GM23248 (cell line): ENCODE data around the gene IL2RA. TPM values are rescaled to one million over a fixed set of nuclear protein-coding genes. Genes with fewer than 3 reads are reported as not detected.
"Not testable (repeated sequence)": the region's sequence is repeated elsewhere in the genome, so short reads cannot be mapped to it uniquely, and the experiment has no call there.

ENCODE experiments used
- DNase-seq: peaks from one replicate; pipeline ENCODE4 v3.0.0-alpha.2; 2015
- H2AFZ ChIP-seq: fragments of 200-600 bp; sonication (generic); 2 replicates; pipeline ENCODE4 v1.6.1; 2016; ENCODE audit warnings: antibody characterized with exemption
- H3F3A ChIP-seq: fragments of 200-600 bp; sonication (generic); 2 replicates; pipeline ENCODE4 v1.6.1; 2016; ENCODE audit warnings: mild to moderate bottlenecking, antibody characterized with exemption, mixed run types; ENCODE audit not compliant: insufficient read depth
- H3K27ac ChIP-seq: fragments of 200-600 bp; sonication (generic); 2 replicates; pipeline ENCODE4 v1.5.1; 2016; ENCODE audit warnings: mild to moderate bottlenecking
- H3K27me3 ChIP-seq: fragments of 200-600 bp; sonication (generic); replicated peaks from 2 replicates; pipeline ENCODE4 v1.6.1; 2016; ENCODE audit warnings: mild to moderate bottlenecking; ENCODE audit not compliant: insufficient read depth
- H3K36me3 ChIP-seq: fragments of 200-600 bp; sonication (generic); 2 replicates; pipeline ENCODE4 v1.6.1; 2016; ENCODE audit warnings: low read depth, mild to moderate bottlenecking
- H3K4me1 ChIP-seq: fragments of 200-600 bp; sonication (generic); 2 replicates; pipeline ENCODE4 v1.6.1; 2016; ENCODE audit warnings: mild to moderate bottlenecking; ENCODE audit not compliant: insufficient read depth
- H3K4me2 ChIP-seq: fragments of 200-600 bp; sonication (generic); one replicate; pipeline ENCODE4 v1.6.1; 2016; ENCODE audit warnings: mild to moderate bottlenecking; ENCODE audit not compliant: unreplicated experiment
- H3K4me3 ChIP-seq: fragments of 200-600 bp; sonication (generic); 2 replicates; pipeline ENCODE4 v1.5.1; 2016; ENCODE audit warnings: mild to moderate bottlenecking
- H3K79me2 ChIP-seq: fragments of 200-600 bp; sonication (generic); 2 replicates; pipeline ENCODE4 v1.6.1; 2016; ENCODE audit warnings: mild to moderate bottlenecking; ENCODE audit not compliant: insufficient read depth
- H3K9ac ChIP-seq: fragments of 200-600 bp; sonication (generic); 2 replicates; pipeline ENCODE4 v1.6.1; 2016; ENCODE audit warnings: mild to moderate bottlenecking
- H3K9me2 ChIP-seq: fragments of 200-600 bp; sonication (generic); 2 replicates; pipeline ENCODE4 v1.6.1; 2016; ENCODE audit warnings: mixed run types, mild to moderate bottlenecking, moderate library complexity; ENCODE audit not compliant: insufficient read depth
- H3K9me3 ChIP-seq: fragments of 200-600 bp; sonication (generic); one replicate; pipeline ENCODE4 v1.6.1; 2017; ENCODE audit warnings: low read depth
- H4K20me1 ChIP-seq: fragments of 200-600 bp; sonication (generic); 2 replicates; pipeline ENCODE4 v1.6.0; 2016; ENCODE audit not compliant: insufficient read depth
- EZH2 ChIP-seq: fragments of 200-600 bp; sonication (generic); IDR thresholded peaks from 2 replicates; pipeline ENCODE4 v1.6.1; 2018; ENCODE audit warnings: antibody characterized with exemption, mild to moderate bottlenecking; ENCODE audit not compliant: insufficient read depth, poor library complexity, severe bottlenecking
- EZH2phosphoT487 ChIP-seq: fragments of 200-600 bp; sonication (generic); IDR thresholded peaks from 2 replicates; pipeline ENCODE4 v1.6.1; 2018; ENCODE audit warnings: antibody characterized with exemption, moderate library complexity, mild to moderate bottlenecking, low read depth; ENCODE audit not compliant: insufficient read depth
- WGBS, 2 experiments: methylation state at CpG; one replicate each; pipeline ENCODE4 v1.1.6; 2015 to 2017; ENCODE audit warnings: low lambda C conversion rate in 2 of 2, low coverage in 1 of 2; ENCODE audit errors: missing lambda C conversion rate in 2 of 2; 5-methylcytosine and 5-hydroxymethylcytosine counted together
- in situ Hi-C: fragments of 300-500 bp; cut with MboI; formaldehyde crosslinking; loops from 2 replicates; pipeline ENCODE4 v1.15.0; 2020
- polyA plus RNA-seq: library from polyadenylated mRNA; unstranded; fragments of >200 nt; fragmentation: Nextera tagmentation; extraction: Ambion mirVana; gene quantifications from 2 replicates; pipeline ENCODE4 v1.2.1, GENCODE V29; 2016
- total RNA-seq: library from RNA; depleted of rRNA; stranded (reverse); fragments of >200 nt; shearing (Covaris generic); gene quantifications from 2 replicates; pipeline ENCODE4 v1.2.3, GENCODE V29; 2014

IL2RA gene
- total and polyA plus RNA-seq, 2 experiments from 2014 or later = not detected

DNA sequence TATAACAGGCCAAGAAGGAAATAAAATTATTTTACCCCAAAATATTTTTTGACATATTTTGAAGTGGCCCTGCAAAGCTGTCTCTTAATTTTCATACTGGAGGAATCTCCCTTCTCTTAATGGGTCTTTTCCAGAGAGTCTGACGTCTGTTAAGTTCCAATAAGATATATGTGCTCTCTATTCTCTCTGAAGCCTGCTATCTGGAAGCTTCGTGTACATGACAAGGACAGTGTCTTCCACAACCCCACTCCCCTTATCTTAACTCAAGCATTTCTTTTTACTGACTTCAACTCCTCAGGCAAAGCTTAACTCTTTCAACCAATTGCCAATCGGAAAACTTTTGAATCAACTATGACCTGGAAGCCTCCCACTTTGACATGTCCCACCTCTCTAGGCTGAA lies 55.6 kb downstream of the IL2RA start:
- WGBS, 2 experiments = 77 to 82% methylated on average over 3 of the region's 3 CpGs
- H4K20me1 ChIP-seq = no peaks in the 10 kb centered on the region

GRCh38 chr10:6005856-6006395 lies 56.2 kb downstream of the IL2RA start:
- Histone ChIP-seq H3K9ac (no peak overlapping the region), H3F3A (peaks cover 13% of the 10 kb centered on the region), H3K9me3 (no peaks in the 10 kb centered on the region), H3K4me2 (no peak overlapping the region), H3K79me2 (no peaks in the 10 kb centered on the region), H3K4me1 (peaks cover 17% of the 10 kb centered on the region), H2AFZ (no peak overlapping the region), H3K9me2 (no peaks in the 10 kb centered on the region), H3K27ac (no peak overlapping the region), H3K36me3 (no peaks in the 10 kb centered on the region), H3K27me3 (no peaks in the 10 kb centered on the region; the same call in 1 of the 2 replicates), H4K20me1 (no peaks in the 10 kb centered on the region), H3K4me3 (no peak overlapping the region)
- TF ChIP-seq EZH2phosphoT487 (no peak), EZH2 (no peak)
- DNase-seq = no peak
- WGBS, 2 experiments = 31 to 38% methylated on average over 8 of the region's 8 CpGs
- in situ Hi-C loops = no loop called here

More for the DNA sequence above, 55.6 kb downstream of the IL2RA start:
- Histone ChIP-seq H3K27ac (no peak overlapping the region), H3K4me2 (no peak overlapping the region), H3K36me3 (no peaks in the 10 kb centered on the region), H3K9ac (no peak overlapping the region), H3F3A (peaks cover 13% of the 10 kb centered on the region), H2AFZ (no peak overlapping the region), H3K9me2 (no peaks in the 10 kb centered on the region), H3K9me3 (no peaks in the 10 kb centered on the region), H3K4me3 (no peak overlapping the region), H3K27me3 (no peaks in the 10 kb centered on the region; the same call in 1 of the 2 replicates), H3K79me2 (no peaks in the 10 kb centered on the region), H3K4me1 (peaks cover 17% of the 10 kb centered on the region)
- in situ Hi-C loops = no loop called here
- no peak for DNase-seq
- TF ChIP-seq EZH2 (no peak), EZH2phosphoT487 (no peak)

GRCh38 chr10:6005161-6005804 lies 56.9 kb downstream of the IL2RA start:
- 60 to 62% methylated on average over 6 of the region's 6 CpGs for WGBS, 2 experiments
- H3K27me3 ChIP-seq, DNase-seq, H3K36me3 ChIP-seq, H3K27ac ChIP-seq, H3K9me2 ChIP-seq, H3K4me3 ChIP-seq, in situ Hi-C loops, H4K20me1 ChIP-seq, H2AFZ ChIP-seq, H3K4me2 ChIP-seq, H3K9ac ChIP-seq, H3K9me3 ChIP-seq, H3K79me2 ChIP-seq: not testable (repeated sequence)
- Histone ChIP-seq H3F3A (peaks cover 13% of the 10 kb centered on the region), H3K4me1 (peaks cover 17% of the 10 kb centered on the region)

GRCh38 chr10:6002809-6003510 lies 59.2 kb downstream of the IL2RA start:
- H3K4me1 ChIP-seq = no peaks in the 10 kb centered on the region
- no peak overlapping the region for H3K4me3 ChIP-seq
- no peak overlapping the region for H3K27ac ChIP-seq
- no peaks in the 10 kb centered on the region for H3K36me3 ChIP-seq
- no peak for DNase-seq
- no peak overlapping the region for H2AFZ ChIP-seq
- no peak overlapping the region for H3K4me2 ChIP-seq
- in situ Hi-C loops = no loop called here
- H3F3A ChIP-seq = no peaks in the 10 kb centered on the region
- H3K79me2 ChIP-seq = no peaks in the 10 kb centered on the region
- TF ChIP-seq EZH2 (no peak), EZH2phosphoT487 (no peak)
- 49 to 52% methylated on average over 12 of the region's 12 CpGs for whole genome bisulfite sequencing, 2 experiments
- H4K20me1 ChIP-seq = no peaks in the 10 kb centered on the region
- H3K27me3 ChIP-seq = no peaks in the 10 kb centered on the region; the same call in 1 of the 2 replicates
- no peaks in the 10 kb centered on the region for H3K9me3 ChIP-seq
- no peaks in the 10 kb centered on the region for H3K9me2 ChIP-seq
- no peak overlapping the region for H3K9ac ChIP-seq
